Body of pancreas (tissue), 4 donors: Measurements from ENCODE around the gene C10orf143. TPM values are rescaled to one million over a fixed set of nuclear protein-coding genes. Genes with fewer than 3 reads are reported as not detected.

Experiments
- ATAC-seq: fragments of 150-250 bp; one replicate; pipeline ENCODE4 v1.9.1; 2016
- DNase-seq, 4 donors: peaks; one replicate each; pipeline ENCODE4 v3.0.0-alpha.2; 2019
- H3K27ac ChIP-seq, 4 donors: fragments of 200-600 bp; sonication (generic); 1 replicate in 3 of 4; 2 replicates in 1 of 4; pipeline versions ENCODE4 v1.5.1 to v1.6.1; 2016 to 2019; ENCODE audit warnings: mild to moderate bottlenecking in 1 of 4, mixed read lengths in 1 of 4, moderate library complexity in 1 of 4
- H3K27me3 ChIP-seq, 2 donors: fragments of 200-600 bp; sonication (generic); one replicate each; pipeline ENCODE4 v1.6.0; 2016; ENCODE audit warnings: mild to moderate bottlenecking in 1 of 2
- H3K36me3 ChIP-seq, 2 donors: fragments of 200-600 bp; sonication (generic); replicated peaks in 1 of 2; 2 replicates each; pipeline ENCODE4 v1.5.1; 2016; ENCODE audit warnings: low read depth in 2 of 2; ENCODE audit not compliant: insufficient read depth in 1 of 2
- H3K4me1 ChIP-seq: fragments of 200-600 bp; sonication (generic); one replicate; pipeline ENCODE4 v1.6.0; 2016
- H3K4me3 ChIP-seq, 2 donors: fragments of 200-600 bp; sonication (generic); 1 replicate in 1 of 2; 2 replicates in 1 of 2; pipeline ENCODE4 v1.5.1; 2016 to 2019
- H3K9me3 ChIP-seq, 3 donors: fragments of 200-600 bp; sonication (generic); 1 replicate in 2 of 3; 2 replicates in 1 of 3; pipeline ENCODE4 v1.5.1; 2016
- CTCF ChIP-seq, 7 experiments: fragments of 450-650 bp in 4 of 7; fragments of 200-600 bp in 3 of 7; sonication (generic) in 3 of 7; IDR thresholded peaks; one replicate each; pipeline ENCODE4 v1.5.1; 2016 to 2019; ENCODE audit warnings: antibody characterized with exemption in 7 of 7
- POLR2A ChIP-seq, 3 donors: fragments of 450-650 bp; IDR thresholded peaks; one replicate each; pipeline ENCODE4 v1.6.1; 2016; ENCODE audit warnings: antibody characterized with exemption in 3 of 3, mild to moderate bottlenecking in 2 of 3
- WGBS, 2 donors: methylation state at CpG; one replicate each; pipeline ENCODE4 v1.1.5; 2017; 5-methylcytosine and 5-hydroxymethylcytosine counted together
- intact Hi-C: fragments of 100-400 bp; cut with DNase I; formaldehyde crosslinking; loops from one replicate; pipeline ENCODE4 v1.15.1; 2023
- total RNA-seq, 2 donors: library from RNA; depleted of rRNA; stranded (reverse); fragments of >200 nt; gene quantifications; one replicate each; pipeline ENCODE4 v1.1.0, GENCODE V29; 2016

The C10orf143 gene
- total RNA-seq, 2 donors from 2014 or later: 1.3 to 3.3 TPM

- Histone ChIP-seq H3K4me1 (no peaks in the 10 kb centered on the region), H3K9me3 (no peaks in the 10 kb centered on the region), H3K27me3 (no peaks in the 10 kb centered on the region), H3K36me3 (no peaks in the 10 kb centered on the region), H3K4me3 (no peak overlapping the region), H3K27ac (no peak overlapping the region)
- intact Hi-C loops: no loop called here
- WGBS, 2 donors: 77 to 80% methylated on average over 3 of the region's 3 CpGs
- ATAC-seq: no peak
- TF ChIP-seq POLR2A (IDR thresholded peaks at IDR 0.05) (no peak), CTCF (IDR thresholded peaks at IDR 0.05) (no peak)
- DNase-seq: no peak
Observed at GRCh38 chr10:130016095-130016494, 94.5 kb downstream of the C10orf143 start.

DNA sequence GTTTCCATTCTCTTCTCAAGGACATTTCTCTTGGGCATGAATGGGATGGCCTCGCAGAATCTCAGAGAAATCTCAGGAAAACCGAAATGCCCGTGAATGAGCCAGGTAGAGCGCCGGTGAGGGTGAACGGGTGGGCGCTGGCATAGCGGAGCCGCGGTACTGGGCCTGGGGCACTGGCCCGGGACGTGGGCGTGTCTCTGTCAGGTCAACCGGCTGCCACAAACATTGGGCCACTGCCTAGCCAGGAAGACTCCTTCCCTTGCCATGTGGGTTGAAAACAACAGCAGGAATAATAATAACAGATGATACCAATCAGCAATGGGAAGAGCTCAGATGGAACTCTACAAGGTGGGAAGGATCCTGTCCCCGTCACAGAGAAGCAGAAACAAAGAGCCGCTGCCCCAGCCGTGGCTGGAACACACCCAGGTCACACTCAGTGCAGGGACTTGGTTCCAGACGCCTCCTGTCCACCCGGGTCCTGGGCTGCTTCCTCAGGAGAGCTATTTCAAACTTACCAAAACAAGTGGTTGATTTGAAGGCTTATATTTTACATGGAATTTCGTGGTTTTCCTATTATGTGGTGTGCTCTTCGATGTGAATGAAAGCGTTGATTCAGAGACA, 95.4 kb downstream of the C10orf143 start:
- Histone ChIP-seq H3K27ac (no peak overlapping the region), H3K4me3 (no peak overlapping the region), H3K36me3 (no peaks in the 10 kb centered on the region), H3K27me3 (no peaks in the 10 kb centered on the region), H3K9me3 (no peaks in the 10 kb centered on the region), H3K4me1 (no peaks in the 10 kb centered on the region)
- ATAC-seq (no peak), DNase-seq (no peak)
- intact Hi-C loops: no loop called here
- WGBS, 2 donors: 78 to 79% methylated on average over 21 to 22 of the region's 22 CpGs
- TF ChIP-seq POLR2A (IDR thresholded peaks at IDR 0.05) (no peak), CTCF (IDR thresholded peaks at IDR 0.05) (no peak)

- no peak for TF ChIP-seq CTCF (IDR thresholded peaks at IDR 0.05)
- no peak for TF ChIP-seq POLR2A (IDR thresholded peaks at IDR 0.05)
- Histone ChIP-seq H3K4me3 (no peak overlapping the region), H3K36me3 (no peaks in the 10 kb centered on the region), H3K27me3 (no peaks in the 10 kb centered on the region), H3K27ac (no peak overlapping the region), H3K4me1 (no peaks in the 10 kb centered on the region), H3K9me3 (no peaks in the 10 kb centered on the region)
- DNase-seq (no peak), ATAC-seq (no peak)
- intact Hi-C loops: no loop called here
- WGBS, 2 donors: 69 to 71% methylated on average over 28 to 35 of the region's 35 CpGs
Observed at GRCh38 chr10:130014263-130015074, 96.2 kb downstream of the C10orf143 start.

Other genes starting within 250 kb of the C10orf143 start
- gene EBF3, start 146.6 kb downstream of the C10orf143 start, total RNA-seq: 1 to 10 TPM; 2.3 to 4.6 TPM
- 10 to 100 TPM; 13.2 to 24.4 TPM for gene GLRX3, start 25.6 kb upstream of the C10orf143 start, total RNA-seq